NCI-H2171 treated with DMSO at 0.1 percent for 48 hours (cell line): ENCODE measurements around the gene PCIF1.
A peak's percentile ranks its signal among the peaks of the same experiment; 100 is the strongest.
"Not testable (repeated sequence)": the region's sequence is repeated elsewhere in the genome, so short reads cannot be mapped to it uniquely, and the experiment has no call there.

Experiments used
- DNase-seq: peaks from one replicate; lab custom pipeline; 2025; lab: John Stamatoyannopoulos, UW

The PCIF1 gene

GRCh38 chr20:45967551-45968080 is 33.1 kb downstream of the PCIF1 start:
- no peak for DNase-seq

- no peak for DNase-seq
These were observed 33.7 kb downstream of the PCIF1 start for GRCh38 chr20:45968081-45968671.

GRCh38 chr20:45968801-45969711 is 34.6 kb downstream of the PCIF1 start:
- no peak for DNase-seq

- DNase-seq = peak; percentile 83
These were observed 35.5 kb downstream of the PCIF1 start for GRCh38 chr20:45969712-45970634.

GRCh38 chr20:45970646-45971424 is 36.4 kb downstream of the PCIF1 start:
- no peak for DNase-seq

GRCh38 chr20:45971425-45971674 is 36.9 kb downstream of the PCIF1 start:
- no peak for DNase-seq

- peak; percentile 96 for DNase-seq
These were observed 37.4 kb downstream of the PCIF1 start, which contains the start of gene ZNF335 for GRCh38 chr20:45971675-45972499. TSS of gene ZNF335 (minus strand) at chr20:45972203. CDS start at chr20:45971410, 793 bp downstream.

GRCh38 chr20:45972500-45973183 is 38.2 kb downstream of the PCIF1 start:
- DNase-seq = no peak

GRCh38 chr20:45974896-45975565 is 40.5 kb downstream of the PCIF1 start:
- DNase-seq = no peak

- no peak for DNase-seq
These were observed 41.2 kb downstream of the PCIF1 start for GRCh38 chr20:45975686-45976085.

GRCh38 chr20:45976086-45976485 is 41.6 kb downstream of the PCIF1 start:
- DNase-seq = no peak

GRCh38 chr20:45981261-45981660 is 46.8 kb downstream of the PCIF1 start:
- DNase-seq = no peak

- no peak for DNase-seq
These were observed 48.8 kb downstream of the PCIF1 start for GRCh38 chr20:45983279-45983743.

- DNase-seq = no peak
These were observed 51.1 kb downstream of the PCIF1 start for GRCh38 chr20:45985573-45985972.

GRCh38 chr20:45987108-45987780 is 52.8 kb downstream of the PCIF1 start:
- peak; percentile 39 for DNase-seq

- DNase-seq = not testable (repeated sequence)
These were observed 54.3 kb downstream of the PCIF1 start for GRCh38 chr20:45988830-45989229.

- no peak for DNase-seq
These were observed 57.1 kb downstream of the PCIF1 start for GRCh38 chr20:45991616-45992015.

- DNase-seq = no peak
These were observed 58.9 kb downstream of the PCIF1 start for GRCh38 chr20:45993197-45993951.
